HUES48 (cell line): ENCODE data around the gene ADARB2.

Experiments used
- H3K27ac ChIP-seq: one replicate; pipeline ENCODE4 v1.7.0; 2013; ENCODE audit warnings: low read depth, low read length, inconsistent platforms
- H3K27me3 ChIP-seq: 2 replicates; pipeline ENCODE4 v1.6.1; 2013; ENCODE audit warnings: mild to moderate bottlenecking, low read length; ENCODE audit not compliant: control insufficient read depth, insufficient read depth
- H3K36me3 ChIP-seq: 2 replicates; pipeline ENCODE4 v1.6.1; 2013; ENCODE audit warnings: low read length; ENCODE audit not compliant: control insufficient read depth, insufficient read depth
- H3K4me1 ChIP-seq: 2 replicates; pipeline ENCODE4 v1.6.1; 2013; ENCODE audit warnings: mild to moderate bottlenecking, low read length; ENCODE audit not compliant: control insufficient read depth, insufficient read depth
- H3K4me3 ChIP-seq: 2 replicates; pipeline ENCODE4 v1.5.1; 2013; ENCODE audit warnings: mild to moderate bottlenecking, low read depth, low read length
- H3K9ac ChIP-seq: 2 replicates; pipeline ENCODE4 v1.6.1; 2013; ENCODE audit warnings: mild to moderate bottlenecking, low read depth, low read length, moderate library complexity
- H3K9me3 ChIP-seq: 2 replicates; pipeline ENCODE4 v1.6.1; 2013; ENCODE audit warnings: low read length; ENCODE audit not compliant: control insufficient read depth, insufficient read depth

ADARB2 gene

GRCh38 chr10:1156921-1157614 lies 580.3 kb downstream of the ADARB2 start:
- H3K27ac ChIP-seq = no peak overlapping the region
- no peaks in the 10 kb centered on the region for H3K36me3 ChIP-seq
- H3K9me3 ChIP-seq = no peaks in the 10 kb centered on the region
- H3K27me3 ChIP-seq = no peaks in the 10 kb centered on the region
- H3K4me3 ChIP-seq = no peak overlapping the region
- H3K4me1 ChIP-seq = no peaks in the 10 kb centered on the region
- H3K9ac ChIP-seq = no peak overlapping the region

- H3K36me3 ChIP-seq = no peaks in the 10 kb centered on the region
These were observed 580.8 kb downstream of the ADARB2 start for GRCh38 chr10:1156616-1156886.

GRCh38 chr10:1155791-1156615 lies 581.3 kb downstream of the ADARB2 start:
- no peaks in the 10 kb centered on the region for H3K4me1 ChIP-seq
- no peak overlapping the region for H3K4me3 ChIP-seq
- no peaks in the 10 kb centered on the region for H3K9me3 ChIP-seq
- no peaks in the 10 kb centered on the region for H3K27me3 ChIP-seq
- no peak overlapping the region for H3K27ac ChIP-seq
- H3K9ac ChIP-seq = no peak overlapping the region
- no peaks in the 10 kb centered on the region for H3K36me3 ChIP-seq

More at GRCh38 chr10:1156616-1156886, 580.8 kb downstream of the ADARB2 start:
- no peak overlapping the region for H3K27ac ChIP-seq
- no peak overlapping the region for H3K4me3 ChIP-seq
- H3K9me3 ChIP-seq = no peaks in the 10 kb centered on the region
- no peak overlapping the region for H3K9ac ChIP-seq
- H3K27me3 ChIP-seq = no peaks in the 10 kb centered on the region
- H3K4me1 ChIP-seq = no peaks in the 10 kb centered on the region

GRCh38 chr10:1154531-1155295 lies 582.6 kb downstream of the ADARB2 start:
- H3K36me3 ChIP-seq = no peaks in the 10 kb centered on the region
- H3K9ac ChIP-seq = no peak overlapping the region
- H3K27me3 ChIP-seq = no peaks in the 10 kb centered on the region

GRCh38 chr10:1153805-1154351 lies 583.4 kb downstream of the ADARB2 start:
- H3K27me3 ChIP-seq = no peaks in the 10 kb centered on the region
- no peak overlapping the region for H3K9ac ChIP-seq

More at GRCh38 chr10:1154531-1155295, 582.6 kb downstream of the ADARB2 start:
- no peak overlapping the region for H3K4me3 ChIP-seq
- H3K9me3 ChIP-seq = no peaks in the 10 kb centered on the region
- H3K4me1 ChIP-seq = no peaks in the 10 kb centered on the region
- no peak overlapping the region for H3K27ac ChIP-seq

GRCh38 chr10:1153251-1153763 lies 584.0 kb downstream of the ADARB2 start:
- no peaks in the 10 kb centered on the region for H3K36me3 ChIP-seq
- no peaks in the 10 kb centered on the region for H3K4me1 ChIP-seq
- H3K9ac ChIP-seq = no peak overlapping the region
- H3K27ac ChIP-seq = no peak overlapping the region
- no peaks in the 10 kb centered on the region for H3K9me3 ChIP-seq
- no peaks in the 10 kb centered on the region for H3K27me3 ChIP-seq
- H3K4me3 ChIP-seq = no peak overlapping the region

More at GRCh38 chr10:1153805-1154351, 583.4 kb downstream of the ADARB2 start:
- H3K27ac ChIP-seq = no peak overlapping the region
- H3K9me3 ChIP-seq = no peaks in the 10 kb centered on the region
- H3K36me3 ChIP-seq = no peaks in the 10 kb centered on the region
- no peak overlapping the region for H3K4me3 ChIP-seq
- no peaks in the 10 kb centered on the region for H3K4me1 ChIP-seq

- no peaks in the 10 kb centered on the region for H3K36me3 ChIP-seq
- H3K27me3 ChIP-seq = no peaks in the 10 kb centered on the region
- H3K4me3 ChIP-seq = no peak overlapping the region
- no peaks in the 10 kb centered on the region for H3K4me1 ChIP-seq
- H3K27ac ChIP-seq = no peak overlapping the region
- H3K9me3 ChIP-seq = no peaks in the 10 kb centered on the region
- H3K9ac ChIP-seq = no peak overlapping the region
These were observed 584.7 kb downstream of the ADARB2 start for GRCh38 chr10:1152386-1153250.

- Histone ChIP-seq H3K9me3 (no peaks in the 10 kb centered on the region), H3K27me3 (no peaks in the 10 kb centered on the region), H3K36me3 (no peaks in the 10 kb centered on the region), H3K4me3 (no peak overlapping the region), H3K27ac (no peak overlapping the region), H3K4me1 (no peaks in the 10 kb centered on the region), H3K9ac (no peak overlapping the region)
These were observed 586.0 kb downstream of the ADARB2 start for GRCh38 chr10:1151076-1152033.

- Histone ChIP-seq H3K4me3 (no peak overlapping the region), H3K4me1 (no peaks in the 10 kb centered on the region), H3K36me3 (no peaks in the 10 kb centered on the region), H3K27me3 (no peaks in the 10 kb centered on the region), H3K9me3 (no peaks in the 10 kb centered on the region), H3K27ac (no peak overlapping the region), H3K9ac (no peak overlapping the region)
These were observed 586.7 kb downstream of the ADARB2 start for GRCh38 chr10:1150638-1150955.
